GM19324 (cell line): Measurements from ENCODE around the gene LTBP3.
"Not testable (repeated sequence)": the region's sequence is repeated elsewhere in the genome, so short reads cannot be mapped to it uniquely, and the experiment has no call there.

ENCODE experiments used
- ATAC-seq: cut with Tn5 transposase; IDR thresholded peaks from one replicate; pipeline ENCODE4 v1.9.1; 2021; ENCODE audit warnings: mild to moderate bottlenecking, moderate library complexity; ENCODE audit not compliant: unreplicated experiment, low FRiP score

LTBP3 gene

GRCh38 chr11:65538915-65539743, 19.0 kb downstream of the LTBP3 start:
- no peak for ATAC-seq

- ATAC-seq = no peak
Observed at GRCh38 chr11:65538232-65538914, 19.8 kb downstream of the LTBP3 start.

- ATAC-seq = no peak
Observed at GRCh38 chr11:65537620-65538231, 20.4 kb downstream of the LTBP3 start.

GRCh38 chr11:65537296-65537597, 20.9 kb downstream of the LTBP3 start:
- ATAC-seq = no peak

- no peak for ATAC-seq
Observed at GRCh38 chr11:65536412-65537295, 21.5 kb downstream of the LTBP3 start.

GRCh38 chr11:65535102-65535501, 23.1 kb downstream of the LTBP3 start:
- no peak for ATAC-seq

- no peak for ATAC-seq
Observed at GRCh38 chr11:65532388-65533064, 25.6 kb downstream of the LTBP3 start.

- no peak for ATAC-seq
Observed at GRCh38 chr11:65530157-65530496, 28.0 kb downstream of the LTBP3 start.

GRCh38 chr11:65529475-65530156, 28.5 kb downstream of the LTBP3 start:
- ATAC-seq = no peak

- ATAC-seq = no peak
Observed at GRCh38 chr11:65528819-65529350, 29.3 kb downstream of the LTBP3 start.

- no peak for ATAC-seq
Observed at GRCh38 chr11:65526744-65527143, 31.4 kb downstream of the LTBP3 start.

- no peak for ATAC-seq
Observed at GRCh38 chr11:65525546-65526480, 32.3 kb downstream of the LTBP3 start.

GRCh38 chr11:65524741-65525545, 33.2 kb downstream of the LTBP3 start, which contains the start of gene SCYL1:
Gene SCYL1, plus strand, starts transcription at chr11:65525083. Its CDS starts 71 bp downstream, at chr11:65525154.
- ATAC-seq = peak; percentile 63

- ATAC-seq = no peak
Observed at GRCh38 chr11:65524014-65524740, 34.0 kb downstream of the LTBP3 start.

- not testable (repeated sequence) for ATAC-seq
Observed at GRCh38 chr11:65523631-65523968, 34.6 kb downstream of the LTBP3 start.

GRCh38 chr11:65522718-65523630, 35.2 kb downstream of the LTBP3 start:
- ATAC-seq = not testable (repeated sequence)
